ENCODE results near the gene GNPNAT1. TPM values are rescaled to one million over a fixed set of nuclear protein-coding genes. Genes with fewer than 3 reads are reported as not detected.

The GNPNAT1 gene
- total RNA-seq = 10 to 100 TPM in 5 of 8 experiments, 1 to 10 TPM in 3; 7.0 to 89.5 (median 13.5) TPM

DNA sequence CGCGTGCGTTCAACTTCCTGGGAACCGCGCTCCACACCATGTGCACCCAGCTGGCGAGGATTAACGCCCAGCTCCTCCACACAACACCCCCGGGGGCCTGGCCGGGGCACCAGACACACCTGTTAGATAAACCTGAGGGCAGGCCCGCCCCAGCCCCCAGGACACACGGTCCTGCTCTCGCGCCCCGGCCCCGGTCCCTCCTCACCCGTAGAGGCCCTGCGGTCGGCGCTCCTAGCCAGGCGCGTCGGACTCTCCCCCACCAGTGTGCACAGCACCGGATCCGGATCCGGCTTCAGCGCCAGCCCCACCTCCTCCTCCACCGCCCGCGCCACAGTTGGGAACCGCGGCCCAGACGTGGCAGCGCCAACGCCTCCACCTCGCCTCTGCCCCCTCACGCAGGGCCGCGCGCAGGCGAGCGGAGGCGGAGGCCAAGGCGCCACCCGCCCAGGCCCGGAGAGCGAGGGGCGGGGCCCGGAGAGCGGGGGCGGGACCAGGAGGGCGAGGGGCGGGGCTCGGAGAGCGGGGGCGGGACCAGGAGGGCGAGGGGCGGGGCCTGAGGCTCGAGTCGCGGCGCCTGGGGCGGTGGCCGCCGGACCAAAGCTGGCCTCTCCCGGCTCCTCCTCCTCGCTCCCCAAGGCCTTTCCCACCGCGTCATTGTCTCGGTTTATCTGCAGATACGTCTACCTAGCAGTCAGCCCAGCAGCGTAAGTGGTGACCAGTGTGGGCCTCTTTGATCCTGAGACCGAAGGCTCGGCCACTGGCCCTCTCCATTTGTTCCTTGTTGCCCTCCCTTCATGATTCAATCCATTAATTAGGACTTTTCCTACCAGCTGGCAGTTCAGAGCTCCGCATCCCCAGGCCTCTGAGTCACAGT lies at the start of gene GNPNAT1:
Gene GNPNAT1, minus strand, starts transcription at position 385 of the 874 bp plus-strand sequence. CDS start 6,957 bp downstream, outside the sequence.
- Histone ChIP-seq H3K4me3 (peak within 1 kb of the TSS; percentile 44 to 72 (median 63)), H3K4me1 (replicated peaks in 1 of 2) (peaks cover 13% of the 10 kb centered on the region in 2 donors), H3K27ac (peak within 1 kb of the TSS; percentile 29 to 77)
- ATAC-seq (replicated peaks in 6 of 8) = peak; percentile 84 to 94 (median 91)
- WGBS, 10 experiments = 0 to 7% (median 0%) methylated on average over 1 to 8 of the region's 74 CpGs; no CpG with 5 or more reads in 5 of the 10 experiments
- in situ Hi-C loops (cut with MboI; ENCODE audit: low pct_unique_long_range_greater_than_20kb in 2 of 9, low sequenced_read_pairs in 9 of 9, unreplicated experiment in 9 of 9) = no loop called here

DNA sequence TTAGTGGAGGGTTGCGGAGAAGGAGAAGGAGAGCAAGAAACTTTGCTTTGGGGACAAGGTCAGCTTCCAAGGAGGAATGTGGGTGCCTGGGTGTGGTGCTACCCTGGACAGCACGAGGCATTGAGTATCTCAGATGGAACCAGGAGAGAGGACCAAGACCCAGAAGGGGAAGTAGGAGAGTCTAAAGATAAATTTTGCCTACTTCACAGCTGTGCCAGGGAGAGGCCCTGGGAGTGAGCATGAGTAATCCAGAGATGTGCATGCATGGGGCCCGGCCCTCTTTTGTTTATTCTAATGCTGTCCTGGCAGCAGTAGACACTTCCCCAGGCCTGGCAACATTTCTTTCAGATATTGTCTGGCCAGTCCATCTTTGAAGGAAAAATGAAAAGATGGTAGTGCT lies 49.5 kb upstream of the GNPNAT1 start:
- in situ Hi-C loops (cut with MboI; ENCODE audit: low pct_unique_long_range_greater_than_20kb in 2 of 9, low sequenced_read_pairs in 9 of 9, unreplicated experiment in 9 of 9) = loop anchor here in 1 of 9 experiments (25.0 kb wide), 1 partner anchor 471 kb away; no protein-coding TSS in a partner anchor
- H3K4me3 ChIP-seq = no peak overlapping the region
- 0 to 100% (median 20%) methylated on average over 1 to 2 of the region's 3 CpGs; no CpG with 5 or more reads in 1 of the 10 experiments for WGBS, 10 experiments
- H3K4me1 ChIP-seq (replicated peaks in 1 of 2) = no peaks in the 10 kb centered on the region
- peak in 6 of 8 experiments; percentile 61 to 99 (median 96) for ATAC-seq (replicated peaks in 6 of 8)
- no peak overlapping the region for H3K27ac ChIP-seq

DNA sequence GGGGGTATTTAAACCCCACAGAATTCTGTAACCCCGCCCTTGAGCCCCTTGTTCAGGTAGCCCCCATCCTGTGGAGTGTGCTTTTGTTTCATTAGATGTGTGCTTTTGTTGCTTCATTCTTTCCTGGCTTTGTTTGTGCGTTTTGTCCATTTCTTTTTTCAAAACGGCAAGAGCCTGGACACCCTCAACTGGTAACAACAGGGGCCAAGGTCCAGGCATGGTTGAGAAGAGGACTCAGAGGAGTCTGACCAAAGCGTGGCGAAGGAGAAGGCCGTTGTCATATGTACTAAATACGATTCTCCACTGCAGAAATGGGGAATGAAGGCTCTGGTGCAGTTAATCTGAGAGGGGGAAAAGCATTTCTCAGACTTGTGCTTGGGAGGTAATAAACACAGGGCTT lies 46.0 kb upstream of the GNPNAT1 start:
- Histone ChIP-seq H3K27ac (no peak overlapping the region), H3K4me1 (replicated peaks in 1 of 2) (peaks cover 0 to 5% of the 10 kb centered on the region in 2 donors), H3K4me3 (no peak overlapping the region)
- no peak for ATAC-seq (replicated peaks in 6 of 8)
- WGBS, 10 experiments = 61 to 97% (median 78%) methylated on average over 2 to 5 of the region's 7 CpGs; no CpG with 5 or more reads in 6 of the 10 experiments
- in situ Hi-C loops (cut with MboI; ENCODE audit: low pct_unique_long_range_greater_than_20kb in 2 of 9, low sequenced_read_pairs in 9 of 9, unreplicated experiment in 9 of 9) = loop anchor here in 1 of 9 experiments (25.0 kb wide), 1 partner anchor 475 kb away; no protein-coding TSS in a partner anchor

DNA sequence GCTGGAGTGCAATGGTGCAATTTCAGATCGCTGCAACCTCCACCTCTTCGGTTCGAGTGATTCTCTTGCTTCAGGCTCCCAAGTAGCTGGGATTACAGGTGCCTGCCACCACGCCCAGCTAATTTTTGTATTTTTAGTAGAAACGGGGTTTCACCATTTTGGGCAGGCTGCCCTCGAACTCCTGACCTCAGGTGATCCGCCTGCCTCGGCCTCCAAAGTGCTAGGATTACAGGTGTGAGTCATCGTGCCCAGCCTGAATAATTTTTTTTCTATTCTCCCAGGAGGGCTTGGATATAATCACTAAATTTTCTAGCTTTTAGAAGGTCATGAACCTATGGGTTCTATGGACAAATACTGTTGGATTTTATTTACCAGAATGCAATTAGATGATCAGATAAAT lies 44.7 kb upstream of the GNPNAT1 start:
- WGBS, 10 experiments = 27 to 100% (median 83%) methylated on average over 1 to 9 of the region's 9 CpGs; no CpG with 5 or more reads in 1 of the 10 experiments
- in situ Hi-C loops (cut with MboI; ENCODE audit: low pct_unique_long_range_greater_than_20kb in 2 of 9, low sequenced_read_pairs in 9 of 9, unreplicated experiment in 9 of 9) = loop anchor here in 1 of 9 experiments (25.0 kb wide), 1 partner anchor 476 kb away; no protein-coding TSS in a partner anchor
- H3K4me1 ChIP-seq (replicated peaks in 1 of 2) = peaks cover 6 to 13% of the 10 kb centered on the region in 2 donors
- no peak for ATAC-seq (replicated peaks in 6 of 8)
- no peak overlapping the region for H3K4me3 ChIP-seq
- no peak overlapping the region for H3K27ac ChIP-seq

DNA sequence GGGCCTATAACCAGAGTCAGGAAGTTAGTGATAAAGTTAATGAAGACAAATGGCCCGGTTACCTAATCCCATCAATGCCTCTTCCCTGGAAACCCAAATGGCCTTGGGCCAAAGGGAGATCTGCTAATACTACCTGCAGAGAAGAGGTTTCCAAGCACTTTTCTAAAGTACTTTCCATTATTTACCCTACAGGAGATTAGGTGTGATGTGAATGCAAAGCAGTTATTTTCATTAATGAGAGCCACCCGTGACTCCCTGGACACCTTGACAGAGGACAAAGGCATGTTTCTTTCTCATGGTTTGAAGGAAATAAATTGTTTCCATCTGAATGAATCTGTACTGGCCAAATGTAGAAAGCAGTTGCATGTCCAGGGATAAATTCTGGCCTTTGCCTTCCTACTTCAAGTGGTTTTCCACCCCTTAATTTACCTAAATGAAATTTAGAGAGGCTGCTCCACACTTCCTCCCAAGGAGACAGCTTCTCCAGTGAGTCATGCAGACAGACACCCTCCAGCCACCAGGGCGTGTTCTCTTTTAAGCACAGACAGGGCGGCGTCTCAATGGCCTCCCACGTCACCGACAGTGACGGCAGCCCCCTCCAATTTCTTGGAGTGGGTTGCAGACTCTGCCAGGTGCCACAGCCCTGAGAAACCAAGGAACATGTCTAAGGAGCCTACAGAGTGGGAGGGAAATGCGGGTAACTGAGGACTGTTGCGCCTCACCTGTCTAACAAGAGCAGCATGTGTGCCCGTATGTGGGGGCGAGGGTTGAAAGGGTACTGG lies 43.9 kb upstream of the GNPNAT1 start:
- 15 to 95% (median 58%) methylated on average over 1 to 9 of the region's 12 CpGs for WGBS, 10 experiments
- no peak overlapping the region for H3K27ac ChIP-seq
- in situ Hi-C loops (cut with MboI; ENCODE audit: low pct_unique_long_range_greater_than_20kb in 2 of 9, low sequenced_read_pairs in 9 of 9, unreplicated experiment in 9 of 9) = loop anchor here in 1 of 9 experiments (25.0 kb wide), 1 partner anchor 477 kb away; no protein-coding TSS in a partner anchor
- H3K4me1 ChIP-seq (replicated peaks in 1 of 2) = peaks cover 6 to 13% of the 10 kb centered on the region in 2 donors
- peak in 6 of 8 experiments; percentile 40 to 100 (median 88) for ATAC-seq (replicated peaks in 6 of 8)
- H3K4me3 ChIP-seq = no peak overlapping the region

DNA sequence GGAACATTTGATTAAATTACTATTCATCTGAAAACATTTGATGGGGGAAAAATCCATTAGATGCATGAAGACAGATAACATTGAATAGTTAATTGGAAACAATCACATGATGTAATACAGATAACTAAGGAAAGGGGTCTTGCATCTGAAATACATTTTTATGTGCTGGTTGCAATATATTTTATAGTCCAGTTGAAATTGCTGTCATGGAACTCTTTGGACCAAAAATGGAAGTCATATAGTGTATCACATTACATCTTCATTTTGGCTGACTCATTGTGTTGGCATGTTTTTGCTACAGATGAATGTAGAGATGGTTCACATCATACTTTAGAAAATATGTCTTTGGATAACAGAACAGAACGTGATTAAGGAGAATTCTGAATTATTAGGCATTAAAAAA lies 43.0 kb upstream of the GNPNAT1 start:
- Histone ChIP-seq H3K4me1 (replicated peaks in 1 of 2) (peaks cover 6 to 13% of the 10 kb centered on the region in 2 donors), H3K4me3 (no peak overlapping the region), H3K27ac (no peak overlapping the region)
- in situ Hi-C loops (cut with MboI; ENCODE audit: low pct_unique_long_range_greater_than_20kb in 2 of 9, low sequenced_read_pairs in 9 of 9, unreplicated experiment in 9 of 9) = loop anchor here in 1 of 9 experiments (25.0 kb wide), 1 partner anchor 478 kb away; no protein-coding TSS in a partner anchor
- no peak for ATAC-seq (replicated peaks in 6 of 8)
- 0 to 100% (median 82%) methylated on average over 1 of the region's 1 CpG for WGBS, 10 experiments

DNA sequence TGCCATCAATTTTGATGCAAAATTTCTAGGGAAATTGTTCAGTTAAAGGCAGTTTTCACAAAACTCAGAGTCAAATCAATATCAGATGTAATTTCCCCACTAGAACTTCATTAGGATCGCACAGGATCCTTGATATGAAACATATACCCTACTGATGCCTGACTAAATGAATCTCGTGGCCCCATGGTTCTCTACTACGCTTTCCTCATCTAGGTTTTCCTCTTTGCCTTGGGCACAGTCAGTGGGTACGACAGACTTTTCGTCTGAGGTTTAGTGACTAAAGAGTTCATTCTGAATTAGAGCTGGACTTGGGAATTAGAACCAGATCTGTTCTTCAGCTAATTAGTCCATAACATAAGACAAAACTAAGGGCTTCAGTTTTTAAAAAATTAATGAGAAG lies 42.5 kb upstream of the GNPNAT1 start:
- in situ Hi-C loops (cut with MboI; ENCODE audit: low pct_unique_long_range_greater_than_20kb in 2 of 9, low sequenced_read_pairs in 9 of 9, unreplicated experiment in 9 of 9) = loop anchor here in 1 of 9 experiments (25.0 kb wide), 1 partner anchor 478 kb away; no protein-coding TSS in a partner anchor
- H3K4me3 ChIP-seq = no peak overlapping the region
- no peak overlapping the region for H3K27ac ChIP-seq
- ATAC-seq (replicated peaks in 6 of 8) = no peak
- peaks cover 6 to 13% of the 10 kb centered on the region in 2 donors for H3K4me1 ChIP-seq (replicated peaks in 1 of 2)
- WGBS, 10 experiments = 17 to 100% (median 82%) methylated on average over 1 to 5 of the region's 5 CpGs

DNA sequence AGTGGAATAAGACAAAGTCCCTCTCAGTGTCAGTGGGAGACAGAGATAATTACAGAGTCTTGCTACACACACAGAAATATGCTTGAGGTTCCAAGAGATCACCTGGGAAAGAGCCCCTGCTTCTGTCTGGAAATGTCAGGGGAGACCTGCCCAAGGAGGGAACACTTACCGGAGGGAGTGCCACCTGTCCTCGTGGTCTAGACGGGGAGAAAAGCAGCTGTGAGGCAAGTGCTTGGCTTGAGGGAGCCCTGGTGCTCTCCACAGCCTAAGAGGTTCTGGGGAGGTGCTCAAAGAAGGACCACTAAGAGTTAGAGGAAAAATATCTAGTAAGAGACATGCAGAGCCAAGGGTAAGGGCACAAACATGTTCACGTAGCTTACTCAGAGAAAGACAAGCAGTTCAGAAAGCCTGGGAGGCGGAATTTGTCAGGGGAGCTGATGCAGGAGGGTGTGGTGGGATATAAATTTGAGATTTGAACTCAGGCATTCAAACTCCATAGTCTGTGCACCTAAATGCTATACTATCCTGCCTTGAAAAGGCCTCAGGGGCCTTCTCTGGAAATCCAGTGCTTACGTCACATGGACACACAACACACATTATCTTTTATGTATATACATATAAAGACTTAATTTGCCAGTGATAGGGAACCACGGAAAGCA lies 38.2 kb upstream of the GNPNAT1 start:
- Histone ChIP-seq H3K27ac (no peak overlapping the region), H3K4me1 (replicated peaks in 1 of 2) (peaks cover 6 to 9% of the 10 kb centered on the region in 2 donors), H3K4me3 (no peak overlapping the region)
- in situ Hi-C loops (cut with MboI; ENCODE audit: low pct_unique_long_range_greater_than_20kb in 2 of 9, low sequenced_read_pairs in 9 of 9, unreplicated experiment in 9 of 9) = loop anchor here in 1 of 9 experiments (10.0 to 25.0 kb wide), 2 partner anchors 225 to 483 kb away; no protein-coding TSS in a partner anchor
- ATAC-seq (replicated peaks in 6 of 8) = peak in 3 of 8 experiments; percentile 9 to 79 (median 43)
- WGBS, 10 experiments = 27 to 92% (median 80%) methylated on average over 1 to 6 of the region's 7 CpGs; no CpG with 5 or more reads in 1 of the 10 experiments

DNA sequence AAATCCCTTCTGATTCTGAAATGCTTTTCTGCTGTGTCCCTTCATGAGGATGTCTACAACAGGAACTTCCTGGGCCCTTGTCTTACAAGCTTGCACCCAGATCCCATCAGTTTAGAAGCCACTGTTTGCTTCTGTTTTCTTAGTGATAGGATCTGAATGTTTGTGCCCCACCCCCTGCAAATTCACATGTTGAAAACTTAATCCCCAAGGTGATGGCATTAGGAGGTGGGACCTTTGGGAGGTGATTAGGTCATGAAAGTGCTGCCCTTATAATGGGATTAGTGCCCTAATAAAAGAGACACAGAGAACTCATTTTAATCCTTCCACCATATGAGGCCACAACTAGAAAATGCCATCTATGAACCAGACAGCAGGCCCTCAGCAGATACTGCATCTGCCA lies 36.0 kb upstream of the GNPNAT1 start:
- Histone ChIP-seq H3K4me1 (replicated peaks in 1 of 2) (peaks cover 6 to 9% of the 10 kb centered on the region in 2 donors), H3K4me3 (no peak overlapping the region), H3K27ac (no peak overlapping the region)
- in situ Hi-C loops (cut with MboI; ENCODE audit: low pct_unique_long_range_greater_than_20kb in 2 of 9, low sequenced_read_pairs in 9 of 9, unreplicated experiment in 9 of 9) = loop anchor here in 1 of 9 experiments (10.0 to 25.0 kb wide), 2 partner anchors 227 to 485 kb away; no protein-coding TSS in a partner anchor
- ATAC-seq (replicated peaks in 6 of 8) = no peak

DNA sequence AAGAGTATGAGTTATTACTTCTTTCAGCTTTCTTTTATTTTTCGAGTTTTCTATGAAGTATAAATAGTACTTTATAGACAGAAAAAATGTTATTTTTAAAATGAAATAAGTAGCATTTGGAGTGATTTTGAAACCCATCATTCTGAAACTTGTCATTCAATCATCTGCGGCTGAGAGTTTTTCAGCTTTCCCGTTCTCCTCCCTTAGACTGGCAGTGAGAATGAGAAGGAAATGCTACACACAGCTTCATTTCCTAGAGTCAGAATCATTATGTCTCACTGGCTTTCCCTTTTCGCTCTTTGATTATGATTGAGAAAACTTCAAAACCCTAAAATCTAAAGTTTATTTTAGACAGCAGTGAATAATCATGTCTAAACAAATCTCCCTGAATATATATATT lies 33.7 kb upstream of the GNPNAT1 start:
- no peak for ATAC-seq (replicated peaks in 6 of 8)
- WGBS, 10 experiments = 18 to 82% (median 58%) methylated on average over 2 to 4 of the region's 4 CpGs
- Histone ChIP-seq H3K4me1 (replicated peaks in 1 of 2) (no peaks in the 10 kb centered on the region), H3K27ac (no peak overlapping the region), H3K4me3 (no peak overlapping the region)
- in situ Hi-C loops (cut with MboI; ENCODE audit: low pct_unique_long_range_greater_than_20kb in 2 of 9, low sequenced_read_pairs in 9 of 9, unreplicated experiment in 9 of 9) = loop anchor here in 1 of 9 experiments (10.0 to 25.0 kb wide), 2 partner anchors 230 to 487 kb away; no protein-coding TSS in a partner anchor

DNA sequence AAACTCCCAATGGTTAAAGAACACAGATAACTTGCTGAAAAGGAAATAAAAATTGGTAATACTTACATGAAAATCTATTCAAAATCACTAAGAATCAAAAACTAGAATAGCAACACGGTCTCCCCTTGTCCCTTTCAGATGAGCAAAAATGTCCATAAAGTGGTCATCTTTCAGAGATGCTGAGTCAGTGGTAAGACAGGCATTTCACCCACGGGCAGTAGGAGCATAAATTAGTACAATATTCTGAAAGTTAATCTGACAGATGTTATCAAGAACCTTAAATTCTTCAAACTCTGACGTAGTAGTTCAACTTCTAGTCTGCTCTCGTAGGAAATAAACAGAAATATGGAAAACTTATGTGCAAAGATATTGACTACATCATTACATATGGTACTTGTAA lies 33.1 kb upstream of the GNPNAT1 start:
- in situ Hi-C loops (cut with MboI; ENCODE audit: low pct_unique_long_range_greater_than_20kb in 2 of 9, low sequenced_read_pairs in 9 of 9, unreplicated experiment in 9 of 9) = loop anchor here in 3 of 9 experiments (10.0 to 25.0 kb wide), 3 partner anchors 213 to 238 kb away; no protein-coding TSS in a partner anchor
- 0 to 91% (median 67%) methylated on average over 2 to 4 of the region's 4 CpGs for WGBS, 10 experiments
- H3K4me3 ChIP-seq = no peak overlapping the region
- H3K4me1 ChIP-seq (replicated peaks in 1 of 2) = no peaks in the 10 kb centered on the region
- ATAC-seq (replicated peaks in 6 of 8) = peak in 3 of 8 experiments; percentile 84 to 88 (median 86)
- H3K27ac ChIP-seq = no peak overlapping the region

DNA sequence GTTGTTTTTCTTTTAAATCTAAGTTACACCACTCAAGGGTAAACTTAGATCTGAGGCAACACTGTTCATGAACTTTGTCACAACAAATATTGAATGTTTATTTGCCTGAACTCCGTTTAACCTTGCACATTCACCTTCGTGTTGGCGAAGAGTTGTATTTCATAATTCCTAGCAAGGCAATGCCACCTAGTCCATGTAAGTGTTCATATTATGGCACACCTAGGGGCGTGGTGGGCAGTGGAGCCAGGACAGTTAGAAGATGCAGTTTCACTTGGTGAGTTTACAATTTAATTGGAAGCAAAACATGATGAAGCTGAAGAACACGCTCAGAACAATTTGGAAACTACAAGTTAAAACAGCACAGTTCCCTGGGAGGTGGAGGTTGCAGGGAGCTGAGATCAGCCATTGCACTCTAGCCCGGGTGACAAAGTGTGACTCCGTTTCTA lies 30.4 kb upstream of the GNPNAT1 start:
- Histone ChIP-seq H3K4me3 (no peak overlapping the region), H3K27ac (no peak overlapping the region), H3K4me1 (replicated peaks in 1 of 2) (no peaks in the 10 kb centered on the region)
- in situ Hi-C loops (cut with MboI; ENCODE audit: low pct_unique_long_range_greater_than_20kb in 2 of 9, low sequenced_read_pairs in 9 of 9, unreplicated experiment in 9 of 9) = loop anchor here in 3 of 9 experiments (10.0 to 25.0 kb wide), 3 partner anchors 215 to 240 kb away; no protein-coding TSS in a partner anchor
- 52 to 97% (median 87%) methylated on average over 3 to 7 of the region's 7 CpGs for WGBS, 10 experiments
- no peak for ATAC-seq (replicated peaks in 6 of 8)
